Endodermal cell (in vitro differentiated cells): ENCODE data around the gene AGXT. TPM values are rescaled to one million over a fixed set of nuclear protein-coding genes. Genes with fewer than 3 reads are reported as not detected.

Experiments
- DNase-seq: peaks from one replicate; pipeline ENCODE4 v3.0.0-alpha.2; 2017
- H3K27ac ChIP-seq: 2 replicates; pipeline ENCODE4 v1.5.1; 2013; ENCODE audit warnings: mild to moderate bottlenecking, low read depth, low read length, moderate library complexity
- H3K27me3 ChIP-seq: 2 replicates; pipeline ENCODE4 v1.6.1; 2013; ENCODE audit warnings: mild to moderate bottlenecking, low read length, moderate library complexity; ENCODE audit not compliant: insufficient read depth, control insufficient read depth, poor library complexity, severe bottlenecking
- H3K36me3 ChIP-seq: 2 replicates; pipeline ENCODE4 v1.7.0; 2013; ENCODE audit warnings: mild to moderate bottlenecking, low read length, moderate library complexity; ENCODE audit not compliant: control insufficient read depth, insufficient read depth
- H3K4me1 ChIP-seq: one replicate; pipeline ENCODE4 v1.7.0; 2013; ENCODE audit warnings: low read length; ENCODE audit not compliant: control insufficient read depth, insufficient read depth
- H3K4me3 ChIP-seq: 2 replicates; pipeline ENCODE4 v1.5.1; 2013; ENCODE audit warnings: mild to moderate bottlenecking, low read length, moderate library complexity
- H3K9ac ChIP-seq: 2 replicates; pipeline ENCODE4 v1.6.1; 2013; ENCODE audit warnings: mild to moderate bottlenecking, low read length, moderate library complexity; ENCODE audit not compliant: poor library complexity, severe bottlenecking; ENCODE audit errors: extremely low read depth
- H3K9me3 ChIP-seq: 2 replicates; pipeline ENCODE4 v1.6.1; 2013; ENCODE audit warnings: mild to moderate bottlenecking, low read length, moderate library complexity; ENCODE audit not compliant: control insufficient read depth
- H3K27ac Mint-ChIP-seq: 2 replicates; pipeline ENCODE4 v1.8.0; 2020; ENCODE audit warnings: mixed read lengths
- H3K27me3 Mint-ChIP-seq: 2 replicates; pipeline ENCODE4 v1.8.0; 2021; ENCODE audit warnings: mild to moderate bottlenecking, mixed read lengths; ENCODE audit not compliant: insufficient read depth
- H3K36me3 Mint-ChIP-seq: 2 replicates; pipeline ENCODE4 v1.8.0; 2020; ENCODE audit warnings: low read depth, mixed read lengths
- H3K4me1 Mint-ChIP-seq: 2 replicates; pipeline ENCODE4 v1.8.0; 2020; ENCODE audit warnings: mixed read lengths
- H3K4me3 Mint-ChIP-seq: 2 replicates; pipeline ENCODE4 v1.8.0; 2020; ENCODE audit warnings: mild to moderate bottlenecking, moderate library complexity, mixed read lengths
- H3K9me3 Mint-ChIP-seq: 2 replicates; pipeline ENCODE4 v1.8.0; 2020; ENCODE audit warnings: mild to moderate bottlenecking, mixed read lengths
- CTCF ChIP-seq: fragments of 200-600 bp; sonication (generic); conservative IDR thresholded peaks from 2 replicates; pipeline ENCODE4 v1.5.0; 2021; ENCODE audit warnings: antibody characterized with exemption, mild to moderate bottlenecking
- WGBS, 2 experiments: methylation state at CpG; one replicate each; pipeline versions ENCODE4 v1.1.5 to v1.1.7; 2013; ENCODE audit warnings: missing lambda C conversion rate in 2 of 2, mixed read lengths in 1 of 2; ENCODE audit not compliant: insufficient coverage in 1 of 2, insufficient read length in 1 of 2; 5-methylcytosine and 5-hydroxymethylcytosine counted together
- total RNA-seq, 2 donors: library from RNA; stranded (reverse); fragmentation: NEBNext Ultra II Directional in 1 of 2; extraction: Animal tissue kit (Norgen Biotek cat#: 25700) in 1 of 2; gene quantifications; 2 replicates in 1 of 2; 3 replicates in 1 of 2; pipeline ENCODE4 v1.2.1, GENCODE V29; 2021

The AGXT gene
- total RNA-seq, 2 donors from 2014 or later: 0.31 TPM; not detected in 1

- no peak overlapping the region for H3K4me3 ChIP-seq
- no peak for DNase-seq
- Mint-ChIP-seq H3K9me3 (peaks cover 11% of the 10 kb centered on the region), H3K4me1 (no peaks in the 10 kb centered on the region), H3K4me3 (no peak overlapping the region), H3K27me3 (no peaks in the 10 kb centered on the region), H3K27ac (no peak overlapping the region), H3K36me3 (no peaks in the 10 kb centered on the region)
- no peaks in the 10 kb centered on the region for H3K27me3 ChIP-seq
- 86 to 93% methylated on average over 1 to 5 of the region's 5 CpGs for WGBS, 2 experiments
- no peak for TF ChIP-seq CTCF
- no peaks in the 10 kb centered on the region for H3K36me3 ChIP-seq
- H3K9ac ChIP-seq: no peak overlapping the region
- H3K4me1 ChIP-seq: no peaks in the 10 kb centered on the region
- H3K9me3 ChIP-seq: peaks cover 4% of the 10 kb centered on the region
- H3K27ac ChIP-seq: no peak overlapping the region
Observed at GRCh38 chr2:240846873-240847595, 21.6 kb upstream of the AGXT start.

GRCh38 chr2:240847817-240848216, 20.8 kb upstream of the AGXT start:
- no peak overlapping the region for H3K4me3 Mint-ChIP-seq

GRCh38 chr2:240848900-240849680, 19.5 kb upstream of the AGXT start:
- peaks cover 6% of the 10 kb centered on the region for H3K9me3 ChIP-seq
- DNase-seq: no peak
- no peak overlapping the region for H3K27ac Mint-ChIP-seq
- no peaks in the 10 kb centered on the region for H3K36me3 Mint-ChIP-seq
- H3K27me3 Mint-ChIP-seq: no peaks in the 10 kb centered on the region
- H3K27me3 ChIP-seq: no peaks in the 10 kb centered on the region
- no peak overlapping the region for H3K9ac ChIP-seq
- H3K4me3 Mint-ChIP-seq: no peak overlapping the region
- H3K4me1 Mint-ChIP-seq: no peaks in the 10 kb centered on the region
- TF ChIP-seq CTCF: no peak
- 83 to 91% methylated on average over 7 to 12 of the region's 12 CpGs for WGBS, 2 experiments
- H3K27ac ChIP-seq: no peak overlapping the region
- peaks cover 17% of the 10 kb centered on the region for H3K9me3 Mint-ChIP-seq
- no peaks in the 10 kb centered on the region for H3K36me3 ChIP-seq
- H3K4me1 ChIP-seq: no peaks in the 10 kb centered on the region
- no peak overlapping the region for H3K4me3 ChIP-seq

More at GRCh38 chr2:240847817-240848216, 20.8 kb upstream of the AGXT start:
- H3K27me3 Mint-ChIP-seq: no peaks in the 10 kb centered on the region
- Histone ChIP-seq H3K4me1 (no peaks in the 10 kb centered on the region), H3K9ac (no peak overlapping the region), H3K27ac (no peak overlapping the region), H3K9me3 (peaks cover 4% of the 10 kb centered on the region), H3K4me3 (no peak overlapping the region), H3K27me3 (no peaks in the 10 kb centered on the region), H3K36me3 (no peaks in the 10 kb centered on the region)
- DNase-seq: no peak
- no peak overlapping the region for H3K27ac Mint-ChIP-seq
- peaks cover 11% of the 10 kb centered on the region for H3K9me3 Mint-ChIP-seq
- 93 to 100% methylated on average over 2 to 13 of the region's 13 CpGs for WGBS, 2 experiments
- TF ChIP-seq CTCF: no peak
- no peaks in the 10 kb centered on the region for H3K4me1 Mint-ChIP-seq
- H3K36me3 Mint-ChIP-seq: no peaks in the 10 kb centered on the region
